ENCODE data around the gene XYLT1.
A peak's percentile ranks its signal among the peaks of the same experiment; 100 is the strongest.
"Not testable (repeated sequence)": the region's sequence is repeated elsewhere in the genome, so short reads cannot be mapped to it uniquely, and the experiment has no call there.

XYLT1 gene

DNA sequence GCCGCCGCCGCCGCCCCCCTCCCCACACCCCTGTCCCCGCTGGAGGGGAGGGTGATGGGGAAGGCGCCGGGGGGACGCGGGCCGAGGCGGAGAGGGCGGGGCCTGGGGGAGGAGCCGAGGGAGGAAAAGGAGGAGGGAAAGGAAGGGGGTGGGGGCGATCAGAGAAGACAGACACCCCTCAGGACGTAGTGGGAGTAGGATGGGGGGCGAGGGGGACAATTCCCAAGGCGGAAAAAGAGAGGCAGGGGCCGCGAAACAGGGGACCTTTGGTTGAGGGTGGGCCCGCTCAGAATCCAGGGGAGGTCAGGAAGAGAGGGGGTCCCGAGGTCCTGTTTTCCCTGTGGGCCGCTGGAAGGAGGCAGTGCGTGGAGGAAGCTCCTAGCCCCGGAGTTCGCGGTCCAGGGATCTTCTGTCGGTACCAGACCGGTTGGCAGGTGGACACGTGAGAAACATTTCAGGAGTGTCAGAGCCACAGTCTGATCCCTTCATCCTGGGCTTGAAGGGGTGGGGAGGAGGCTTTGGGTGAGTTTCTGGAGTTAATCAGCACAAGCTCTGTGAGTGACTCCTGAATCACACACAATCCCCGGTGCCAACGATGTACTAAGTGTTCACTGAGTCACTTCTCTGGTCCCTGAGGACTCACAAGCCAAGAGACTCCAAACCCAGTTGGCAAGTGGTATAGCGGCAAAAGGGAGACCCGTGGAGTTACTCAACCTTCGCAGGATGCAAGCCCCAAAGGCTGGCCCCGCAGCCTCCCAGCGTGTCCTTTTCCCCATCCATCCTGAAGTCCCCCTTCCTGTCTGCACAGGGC is at the start of gene XYLT1:
XYLT1 (minus strand) TSS at position 53 of the 811 bp plus-strand sequence. CDS start 164 bp downstream, outside the sequence.
- DNase-seq (ENCODE audit: low spot score) = peak; percentile 51

DNA sequence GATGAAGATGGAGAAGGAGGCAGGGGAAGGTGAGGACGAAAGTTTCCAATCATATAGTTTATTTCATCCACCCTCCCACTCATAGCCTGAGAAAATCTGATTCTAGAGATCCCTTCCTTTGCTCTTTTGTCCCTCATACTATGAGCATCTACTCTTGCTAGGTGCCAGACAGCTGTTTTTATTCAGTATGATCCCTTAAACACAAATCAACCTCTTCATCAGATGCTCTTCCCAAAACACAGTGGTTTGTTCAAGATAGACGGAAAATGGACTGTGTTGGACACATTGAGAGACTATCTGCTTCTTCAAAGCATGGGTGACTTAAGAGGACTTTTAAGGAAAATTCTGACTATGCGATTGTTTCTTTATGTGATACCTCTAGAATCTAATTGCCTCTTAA is 49.4 kb upstream of the XYLT1 start:
- DNase-seq (ENCODE audit: low spot score) = no peak

GRCh38 chr16:17519101-17519955 is 48.6 kb upstream of the XYLT1 start:
- DNase-seq (ENCODE audit: low spot score) = no peak

GRCh38 chr16:17518441-17518840 is 47.7 kb upstream of the XYLT1 start:
- no peak for DNase-seq (ENCODE audit: low spot score)

- no peak for DNase-seq (ENCODE audit: low spot score)
Observed at GRCh38 chr16:17515421-17516210, 44.9 kb upstream of the XYLT1 start.

- DNase-seq (ENCODE audit: low spot score) = no peak
Observed at GRCh38 chr16:17512636-17513220, 42.0 kb upstream of the XYLT1 start.

- DNase-seq (ENCODE audit: low spot score) = no peak
Observed at GRCh38 chr16:17511340-17511739, 40.6 kb upstream of the XYLT1 start.

DNA sequence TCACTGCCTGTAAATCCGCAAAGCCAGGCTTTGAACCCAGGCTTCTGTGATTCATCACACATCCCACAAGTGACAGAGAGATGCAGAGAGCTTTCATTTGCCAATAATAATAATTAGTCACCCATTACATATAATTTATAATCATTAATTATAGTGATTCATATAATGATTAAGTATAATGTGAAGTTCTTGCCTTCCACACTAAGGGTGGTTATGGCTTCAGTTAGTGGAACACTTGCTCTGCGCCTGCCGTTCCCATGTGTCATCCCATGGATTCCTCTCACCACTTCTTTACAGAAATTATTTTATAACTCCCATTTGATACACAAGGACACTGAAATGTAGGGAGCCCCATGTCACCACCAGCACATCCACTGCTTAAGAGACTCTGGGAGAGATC is 39.8 kb upstream of the XYLT1 start:
- DNase-seq (ENCODE audit: low spot score) = no peak

DNA sequence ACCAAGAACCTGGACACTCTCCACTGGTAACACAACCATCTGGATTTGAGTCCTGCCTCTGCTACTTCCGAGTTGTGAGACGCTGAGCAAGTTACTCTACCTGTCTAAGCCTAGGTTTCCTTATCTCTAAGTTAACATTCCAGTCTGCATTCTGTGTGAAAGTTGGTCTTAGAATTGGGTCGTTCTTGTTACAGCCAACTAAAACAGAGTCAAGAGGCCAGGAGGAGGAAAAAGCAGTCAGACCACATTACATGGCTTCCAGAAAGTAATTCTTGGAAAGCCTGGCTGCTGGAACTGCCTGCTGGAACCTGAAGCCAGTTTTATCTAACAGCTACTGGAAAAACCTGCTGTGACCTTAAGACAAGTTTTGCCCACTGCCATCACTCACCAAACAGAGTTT is 38.4 kb upstream of the XYLT1 start:
- no peak for DNase-seq (ENCODE audit: low spot score)

DNA sequence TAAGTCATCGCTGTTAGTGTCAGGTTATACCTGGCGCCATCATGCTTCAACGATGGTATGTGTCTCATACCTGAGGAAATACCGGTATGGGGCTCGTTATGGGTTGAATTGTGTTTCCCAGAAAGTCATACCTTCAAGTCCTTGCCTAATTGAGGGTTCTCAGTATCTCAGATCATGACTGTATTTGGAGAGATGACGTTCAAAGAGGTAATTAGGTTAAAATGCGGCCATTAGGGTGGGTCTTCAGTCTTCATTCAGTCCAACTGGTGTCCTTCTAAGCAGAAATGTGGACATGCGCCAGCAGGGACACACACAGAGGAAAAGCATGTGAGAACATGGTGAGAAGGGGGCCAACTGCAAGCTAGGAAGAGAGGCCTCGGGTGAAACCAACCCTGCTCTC is 37.5 kb upstream of the XYLT1 start:
- no peak for DNase-seq (ENCODE audit: low spot score)

- DNase-seq (ENCODE audit: low spot score) = not testable (repeated sequence)
Observed at GRCh38 chr16:17507516-17507915, 36.8 kb upstream of the XYLT1 start.

- not testable (repeated sequence) for DNase-seq (ENCODE audit: low spot score)
Observed at GRCh38 chr16:17505828-17506227, 35.1 kb upstream of the XYLT1 start.

DNA sequence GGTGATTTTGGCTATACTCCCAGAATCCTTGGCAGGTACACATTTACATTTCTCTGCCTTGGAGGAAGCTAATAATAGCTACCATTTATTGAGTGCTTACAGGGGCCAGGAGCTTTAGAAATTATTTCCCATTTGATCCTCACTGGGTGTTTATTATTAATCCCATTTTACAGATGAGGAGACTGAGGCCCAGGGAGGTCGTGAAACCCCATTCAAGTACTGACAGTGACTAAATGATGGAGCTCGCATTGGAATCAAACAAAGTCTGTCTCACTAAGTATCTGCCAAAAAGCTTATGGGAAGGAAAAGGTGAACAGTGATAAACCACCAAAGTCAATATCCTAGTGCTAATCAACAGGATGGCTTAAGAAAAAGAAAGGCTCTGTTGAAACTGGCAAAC is 33.3 kb upstream of the XYLT1 start:
- no peak for DNase-seq (ENCODE audit: low spot score)

DNA sequence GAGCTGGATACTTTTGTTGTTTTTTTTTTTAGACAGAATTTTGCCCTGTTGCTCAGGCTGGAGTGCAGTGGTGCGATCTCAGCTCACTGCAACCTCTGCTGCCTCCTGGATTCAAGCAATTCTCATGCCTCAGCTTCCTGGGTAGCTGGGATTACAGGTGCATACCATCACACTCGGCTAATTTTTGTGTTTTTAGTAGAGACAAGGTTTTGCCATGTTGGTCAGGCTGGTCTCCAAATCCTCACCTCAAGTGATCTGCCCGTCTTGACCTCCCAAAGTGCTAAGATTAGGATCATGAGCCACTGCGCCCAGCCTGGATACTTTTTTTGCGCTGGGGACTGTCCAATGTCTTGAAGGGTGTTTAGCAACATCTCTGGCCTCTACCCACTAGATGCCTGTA is 32.6 kb upstream of the XYLT1 start:
- no peak for DNase-seq (ENCODE audit: low spot score)

GRCh38 chr16:17501321-17501720 is 30.6 kb upstream of the XYLT1 start:
- no peak for DNase-seq (ENCODE audit: low spot score)

- no peak for DNase-seq (ENCODE audit: low spot score)
Observed at GRCh38 chr16:17499223-17499902, 28.6 kb upstream of the XYLT1 start.

GRCh38 chr16:17497648-17498047 is 26.9 kb upstream of the XYLT1 start:
- DNase-seq (ENCODE audit: low spot score) = no peak

- DNase-seq (ENCODE audit: low spot score) = no peak
Observed at GRCh38 chr16:17496891-17497290, 26.1 kb upstream of the XYLT1 start.

DNA sequence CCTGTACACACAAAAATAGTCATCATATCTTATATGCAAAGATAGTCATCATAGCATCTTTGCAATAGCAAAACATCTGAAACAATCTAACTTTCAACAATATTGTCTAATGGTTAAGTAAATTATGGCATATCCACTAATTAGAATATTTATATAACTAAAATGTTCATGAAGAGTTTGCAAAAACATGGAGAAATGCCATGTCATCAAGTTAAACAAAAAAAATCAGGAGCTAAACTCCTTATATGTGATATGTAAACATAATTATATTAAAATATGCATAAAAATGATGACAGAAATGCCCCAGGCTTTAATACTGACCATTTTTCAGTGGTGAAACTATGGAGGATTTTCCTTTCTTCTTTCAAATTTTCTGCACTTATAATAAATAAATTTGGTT is 22.3 kb upstream of the XYLT1 start:
- DNase-seq (ENCODE audit: low spot score) = no peak

- no peak for DNase-seq (ENCODE audit: low spot score)
Observed at GRCh38 chr16:17491140-17491662, 20.4 kb upstream of the XYLT1 start.

DNA sequence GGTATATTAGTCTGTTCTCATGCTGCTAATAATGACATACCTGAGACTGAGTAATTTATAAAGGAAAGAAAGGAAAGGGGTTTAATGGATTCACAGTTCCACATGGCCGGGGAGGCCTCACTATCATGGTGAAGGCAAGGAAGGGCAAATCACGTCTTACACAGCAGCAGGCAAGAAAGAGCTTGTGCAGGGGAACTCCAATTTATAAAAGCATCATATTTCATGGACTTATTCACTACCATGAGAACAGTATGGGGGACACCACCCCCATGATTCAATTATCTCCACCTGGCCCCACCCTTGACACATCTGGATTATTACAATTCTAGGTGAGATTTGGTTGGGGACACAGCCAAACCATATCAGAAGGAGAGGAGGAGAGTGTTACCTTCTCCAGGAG is 17.7 kb upstream of the XYLT1 start:
- no peak for DNase-seq (ENCODE audit: low spot score)

Measured in CD4-positive, alpha-beta T cell treated with Interleukin-6 at 100 ng/mL for 8 hours (primary cell).